PFSK-1 (cell line): ENCODE results near the gene ZDHHC1.

ENCODE experiments used
- FOXP2 ChIP-seq: optimal IDR thresholded peaks from 2 replicates; pipeline ENCODE3; 2011; ENCODE audit warnings: borderline replicate concordance, control low read depth, inconsistent platforms; ENCODE audit not compliant: insufficient read depth; ENCODE audit errors: extremely low read length, extremely low read depth
- POLR2AphosphoS5 ChIP-seq: IDR thresholded peaks from 2 replicates; pipeline ENCODE4 v1.6.1; 2012; ENCODE audit warnings: low read depth, mild to moderate bottlenecking, control low read depth, low read length, moderate library complexity
- REST ChIP-seq, 2 experiments: IDR thresholded peaks; 2 replicates each; pipeline versions ENCODE4 v1.6.1 to v1.8.0; 2011 to 2012; ENCODE audit warnings: low read depth in 2 of 2, low read length in 2 of 2, control low read depth in 1 of 2, inconsistent platforms in 1 of 2, mild to moderate bottlenecking in 1 of 2, moderate library complexity in 1 of 2; ENCODE audit not compliant: insufficient read depth in 1 of 2
- SIN3A ChIP-seq: IDR thresholded peaks from 2 replicates; pipeline ENCODE4 v1.6.1; 2012; ENCODE audit warnings: mild to moderate bottlenecking, low read length, moderate library complexity, borderline replicate concordance; ENCODE audit not compliant: insufficient read depth
- TAF1 ChIP-seq: IDR thresholded peaks from 2 replicates; pipeline ENCODE4 v1.6.1; 2012; ENCODE audit warnings: low read length, control low read depth, borderline replicate concordance; ENCODE audit not compliant: insufficient read depth

The ZDHHC1 gene

GRCh38 chr16:67372664-67373063 lies 43.6 kb downstream of the ZDHHC1 start:
- TF ChIP-seq FOXP2: no peak
- no peak for TF ChIP-seq TAF1
- no peak for TF ChIP-seq POLR2AphosphoS5
- TF ChIP-seq REST (IDR thresholded peaks at IDR 0.05; ENCODE audit: insufficient read depth in 1 of 2, low read depth in 2 of 2, low read length in 2 of 2): no peak
- no peak for TF ChIP-seq SIN3A

GRCh38 chr16:67370661-67371060 lies 45.6 kb downstream of the ZDHHC1 start:
- TF ChIP-seq SIN3A (no peak), POLR2AphosphoS5 (no peak), REST (IDR thresholded peaks at IDR 0.05; ENCODE audit: insufficient read depth in 1 of 2, low read depth in 2 of 2, low read length in 2 of 2) (no peak), TAF1 (no peak), FOXP2 (no peak)

GRCh38 chr16:67364600-67365235 lies 51.6 kb downstream of the ZDHHC1 start:
- no peak for TF ChIP-seq REST (IDR thresholded peaks at IDR 0.05; ENCODE audit: insufficient read depth in 1 of 2, low read depth in 2 of 2, low read length in 2 of 2)
- no peak for TF ChIP-seq SIN3A
- TF ChIP-seq TAF1: no peak
- TF ChIP-seq FOXP2: no peak
- TF ChIP-seq POLR2AphosphoS5: no peak

- TF ChIP-seq POLR2AphosphoS5: no peak
Observed at GRCh38 chr16:67361038-67361437, 55.2 kb downstream of the ZDHHC1 start.

- TF ChIP-seq POLR2AphosphoS5 (no peak), REST (IDR thresholded peaks at IDR 0.05; ENCODE audit: insufficient read depth in 1 of 2, low read depth in 2 of 2, low read length in 2 of 2) (no peak), FOXP2 (no peak), SIN3A (no peak), TAF1 (no peak)
Observed at GRCh38 chr16:67357561-67357960, 58.7 kb downstream of the ZDHHC1 start.
